ACC112 (cell line): Measurements from ENCODE around the gene RHBDD3.
A peak's percentile ranks its signal among the peaks of the same experiment; 100 is the strongest.

Experiments
- H2AFZ ChIP-seq: fragments of 200-600 bp; sonication (generic); one replicate; pipeline ENCODE4 v1.6.0; 2017; ENCODE audit warnings: antibody characterized with exemption, low read length; ENCODE audit not compliant: unreplicated experiment
- H3K27ac ChIP-seq: fragments of 200-600 bp; sonication (generic); 2 replicates; pipeline ENCODE4 v1.5.1; 2014; ENCODE audit warnings: low read depth, mild to moderate bottlenecking, antibody characterized with exemption, low read length, moderate library complexity
- H3K27me3 ChIP-seq: fragments of 200-600 bp; sonication (generic); 2 replicates; pipeline ENCODE4 v1.6.1; 2014; ENCODE audit warnings: mild to moderate bottlenecking, antibody characterized with exemption, low read length, moderate library complexity, mixed read lengths; ENCODE audit not compliant: insufficient read depth
- H3K36me3 ChIP-seq: fragments of 200-600 bp; sonication (generic); 2 replicates; pipeline ENCODE4 v1.6.1; 2016; ENCODE audit warnings: mild to moderate bottlenecking, antibody characterized with exemption, low read length, moderate library complexity, mixed read lengths; ENCODE audit not compliant: insufficient read depth
- H3K4me1 ChIP-seq: fragments of 200-600 bp; sonication (generic); one replicate; pipeline ENCODE4 v1.6.1; 2016; ENCODE audit warnings: low read length, mixed read lengths; ENCODE audit not compliant: insufficient read depth, unreplicated experiment, control insufficient read depth
- H3K4me3 ChIP-seq: fragments of 200-600 bp; sonication (generic); 2 replicates; pipeline ENCODE4 v1.5.1; 2014; ENCODE audit warnings: mild to moderate bottlenecking, low read depth, low read length
- H3K79me2 ChIP-seq: fragments of 200-600 bp; sonication (generic); one replicate; pipeline ENCODE4 v1.6.0; 2016; ENCODE audit warnings: low read length; ENCODE audit not compliant: control insufficient read depth, unreplicated experiment, insufficient read depth

Gene RHBDD3

DNA sequence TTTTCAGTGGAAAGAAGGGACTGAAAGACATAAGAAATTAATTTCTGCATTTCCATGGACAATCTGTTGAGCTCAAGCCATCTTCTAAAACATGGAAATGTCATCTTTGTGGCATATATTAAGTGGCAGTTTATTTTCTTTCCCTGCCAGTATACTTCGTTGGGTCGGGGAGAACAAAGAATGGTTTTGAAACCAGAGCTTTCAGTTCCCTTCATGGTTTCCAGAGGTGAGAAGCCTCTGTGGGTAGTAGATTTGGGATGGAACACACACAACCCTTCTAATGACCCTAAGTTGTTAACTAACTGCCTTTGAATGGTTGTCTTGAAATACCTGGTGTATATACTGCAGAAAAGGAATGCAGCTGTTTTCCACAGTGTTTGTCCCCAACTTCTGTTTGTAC is 21.1 kb upstream of the RHBDD3 start:
- Histone ChIP-seq H3K27ac (no peak overlapping the region), H3K36me3 (peaks cover 15% of the 10 kb centered on the region), H3K4me1 (no peaks in the 10 kb centered on the region), H3K4me3 (no peak overlapping the region), H2AFZ (no peak overlapping the region), H3K27me3 (no peaks in the 10 kb centered on the region), H3K79me2 (peaks cover 28% of the 10 kb centered on the region)

DNA sequence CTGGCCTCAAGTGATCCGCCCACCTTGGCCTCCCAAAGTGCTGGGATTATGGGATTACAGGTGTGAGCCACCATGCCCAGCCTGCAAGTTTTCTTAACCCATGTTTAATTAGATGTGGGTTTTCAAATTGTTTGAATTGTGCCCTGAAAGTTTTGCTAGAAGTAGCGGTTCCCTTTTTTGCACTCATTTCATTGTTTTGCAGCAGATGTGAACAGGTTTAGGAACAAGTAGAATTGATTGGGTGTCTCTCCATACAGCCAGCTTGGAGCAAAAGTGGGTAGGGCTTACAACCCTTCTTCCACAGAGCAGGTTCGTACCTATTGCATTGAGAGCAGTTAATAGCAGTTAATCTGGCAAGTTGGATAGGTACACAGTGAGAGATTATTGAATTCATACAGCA is 16.4 kb upstream of the RHBDD3 start:
- Histone ChIP-seq H2AFZ (no peak overlapping the region), H3K36me3 (peaks cover 2% of the 10 kb centered on the region; the same call in 1 of the 2 replicates), H3K79me2 (peaks cover 33% of the 10 kb centered on the region), H3K4me1 (no peaks in the 10 kb centered on the region), H3K4me3 (no peak overlapping the region), H3K27me3 (no peaks in the 10 kb centered on the region), H3K27ac (no peak overlapping the region)

DNA sequence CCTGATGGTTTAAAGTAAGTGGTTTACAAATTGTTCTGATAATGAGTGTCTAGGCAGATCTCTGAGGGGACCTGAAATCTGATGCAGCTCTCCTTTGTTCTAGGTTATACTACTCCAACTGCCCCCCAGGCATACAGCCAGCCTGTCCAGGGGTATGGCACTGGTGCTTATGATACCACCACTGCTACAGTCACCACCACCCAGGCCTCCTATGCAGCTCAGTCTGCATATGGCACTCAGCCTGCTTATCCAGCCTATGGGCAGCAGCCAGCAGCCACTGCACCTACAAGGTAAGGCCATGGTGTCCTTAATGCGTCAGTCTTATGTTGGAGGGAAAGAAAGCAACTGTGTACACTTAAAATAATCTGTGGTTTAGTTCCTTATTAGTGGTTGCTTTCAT is 10.1 kb upstream of the RHBDD3 start:
- Histone ChIP-seq H3K79me2 (peaks cover 68% of the 10 kb centered on the region), H3K4me1 (peaks cover 9% of the 10 kb centered on the region), H3K27me3 (no peaks in the 10 kb centered on the region), H3K4me3 (no peak overlapping the region), H3K27ac (no peak overlapping the region), H3K36me3 (peaks cover 25% of the 10 kb centered on the region), H2AFZ (no peak overlapping the region)

DNA sequence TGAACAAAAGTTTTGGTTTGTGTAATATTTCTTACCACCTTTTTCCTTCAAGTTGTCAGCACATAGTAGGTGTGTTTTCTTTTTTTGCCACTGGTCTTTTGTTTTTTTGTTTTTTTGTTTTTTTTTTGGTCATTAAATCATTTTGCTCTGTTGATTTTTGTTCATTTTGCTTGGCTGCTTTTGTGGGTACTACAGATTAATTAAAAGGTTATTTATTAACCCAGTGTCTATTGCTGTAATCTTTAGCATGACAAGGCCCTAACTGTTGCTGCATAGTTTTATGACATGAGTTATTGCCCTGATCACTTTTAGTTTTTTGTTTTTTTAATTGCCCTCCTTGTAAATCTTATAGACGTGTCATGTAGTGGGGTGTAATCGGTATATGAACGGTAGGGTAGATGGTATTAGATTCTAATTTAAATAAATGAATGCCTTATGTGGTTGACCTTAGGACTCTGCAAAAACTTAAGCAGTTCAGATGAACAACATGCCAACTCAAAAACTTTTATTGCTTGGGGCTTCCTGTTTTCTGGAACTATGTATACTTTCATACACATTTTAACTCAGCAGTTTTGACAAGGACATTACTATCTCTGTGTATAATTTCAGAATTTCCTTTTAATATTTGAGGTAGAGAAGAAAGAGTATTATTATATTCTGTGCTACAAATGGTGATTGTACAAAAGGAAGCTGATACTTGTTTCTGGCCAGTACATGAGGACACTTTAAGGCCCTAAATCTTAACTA is 8.2 kb upstream of the RHBDD3 start:
- Histone ChIP-seq H3K27me3 (no peaks in the 10 kb centered on the region), H3K79me2 (peaks cover 83% of the 10 kb centered on the region), H2AFZ (no peak overlapping the region), H3K36me3 (peaks cover 37% of the 10 kb centered on the region), H3K4me1 (peaks cover 23% of the 10 kb centered on the region), H3K4me3 (no peak overlapping the region), H3K27ac (no peak overlapping the region)

DNA sequence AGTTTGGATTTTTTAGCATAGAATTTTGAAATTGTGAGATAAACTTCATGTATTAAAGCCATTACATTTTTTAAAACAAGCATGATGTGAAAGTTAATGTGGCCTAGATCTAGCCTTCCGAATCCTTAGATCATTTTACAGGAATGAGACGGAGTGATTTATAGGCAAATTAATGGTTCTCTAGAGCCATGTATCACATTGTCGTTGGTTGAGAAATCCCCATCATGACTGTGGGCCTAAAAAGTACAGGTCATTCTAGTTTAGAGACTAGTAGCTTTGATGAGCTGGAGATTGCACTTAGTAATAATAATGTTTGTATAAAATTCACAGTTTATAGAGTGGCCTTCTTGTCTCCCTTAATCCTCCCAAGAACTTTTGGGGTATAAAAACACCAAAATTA is 7.4 kb upstream of the RHBDD3 start:
- Histone ChIP-seq H3K27me3 (no peaks in the 10 kb centered on the region), H3K79me2 (peaks cover 88% of the 10 kb centered on the region), H3K4me3 (no peak overlapping the region), H2AFZ (no peak overlapping the region), H3K4me1 (peaks cover 25% of the 10 kb centered on the region), H3K27ac (no peak overlapping the region), H3K36me3 (peaks cover 37% of the 10 kb centered on the region)

DNA sequence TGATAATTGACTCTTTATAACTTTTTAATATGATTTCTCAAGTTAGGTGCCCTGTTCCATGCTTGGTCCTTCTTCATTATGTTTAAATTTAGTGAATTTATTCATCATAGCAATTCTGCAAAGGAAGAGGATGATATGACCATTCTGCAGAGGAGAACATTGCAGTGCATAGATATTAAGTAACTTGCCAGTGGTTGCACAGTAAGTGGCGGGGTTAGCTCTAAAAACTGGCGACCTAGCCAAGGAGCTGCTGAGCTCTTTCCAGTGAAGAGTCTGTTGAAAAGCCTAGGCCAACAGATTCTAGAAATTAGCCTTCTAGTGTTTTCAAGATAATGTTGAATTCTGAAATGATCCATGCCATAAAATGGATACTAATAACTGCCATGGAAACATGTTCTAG is 4.8 kb upstream of the RHBDD3 start:
- no peak overlapping the region for H3K27ac ChIP-seq
- H3K36me3 ChIP-seq = peaks cover 34% of the 10 kb centered on the region
- H2AFZ ChIP-seq = no peak overlapping the region
- no peaks in the 10 kb centered on the region for H3K27me3 ChIP-seq
- H3K79me2 ChIP-seq = peaks cover 92% of the 10 kb centered on the region
- H3K4me1 ChIP-seq = peaks cover 25% of the 10 kb centered on the region
- no peak overlapping the region for H3K4me3 ChIP-seq

DNA sequence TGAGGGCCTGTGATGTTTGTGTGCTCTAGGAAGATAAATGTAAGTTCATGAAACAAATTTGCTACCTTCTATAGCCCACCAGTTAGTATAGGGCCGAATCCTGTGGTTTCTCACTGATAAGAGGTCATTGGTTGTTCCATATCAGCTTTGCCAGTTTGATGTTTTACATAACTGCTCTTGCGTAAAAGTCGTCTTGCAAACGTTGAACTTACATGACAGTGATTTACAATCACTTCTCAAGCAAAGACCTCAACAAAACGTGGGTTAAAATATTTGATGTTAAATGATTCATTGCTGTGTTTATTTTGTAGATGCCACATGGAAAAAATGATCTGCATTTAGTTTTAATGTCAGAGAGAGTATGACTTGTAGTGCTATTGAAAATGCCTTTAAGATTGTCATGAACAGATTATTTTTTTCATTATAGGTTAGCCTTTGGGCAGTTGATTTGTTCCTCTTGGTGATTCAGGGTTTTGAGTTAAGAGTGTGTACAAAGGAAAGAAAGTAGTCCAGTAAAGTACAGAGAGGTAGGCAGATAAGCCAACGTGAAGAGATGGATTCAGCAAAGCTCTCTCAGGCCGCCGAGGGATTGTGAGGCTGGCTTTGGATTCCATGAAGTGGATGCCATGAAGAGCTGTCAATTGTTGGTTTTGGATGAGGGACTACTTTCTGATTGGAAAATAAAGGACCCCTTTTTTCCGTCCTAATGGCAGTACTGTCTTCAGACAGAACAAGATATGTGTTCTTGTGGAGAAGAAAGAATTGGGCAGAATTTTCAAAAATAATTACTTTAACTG is 2.9 kb upstream of the RHBDD3 start:
- H2AFZ ChIP-seq = no peak overlapping the region
- H3K4me3 ChIP-seq = peak overlapping the region; percentile 88
- peaks cover 38% of the 10 kb centered on the region for H3K4me1 ChIP-seq
- H3K27ac ChIP-seq = peak overlapping the region; percentile 95
- peaks cover 88% of the 10 kb centered on the region for H3K79me2 ChIP-seq
- peaks cover 25% of the 10 kb centered on the region for H3K36me3 ChIP-seq
- no peaks in the 10 kb centered on the region for H3K27me3 ChIP-seq

DNA sequence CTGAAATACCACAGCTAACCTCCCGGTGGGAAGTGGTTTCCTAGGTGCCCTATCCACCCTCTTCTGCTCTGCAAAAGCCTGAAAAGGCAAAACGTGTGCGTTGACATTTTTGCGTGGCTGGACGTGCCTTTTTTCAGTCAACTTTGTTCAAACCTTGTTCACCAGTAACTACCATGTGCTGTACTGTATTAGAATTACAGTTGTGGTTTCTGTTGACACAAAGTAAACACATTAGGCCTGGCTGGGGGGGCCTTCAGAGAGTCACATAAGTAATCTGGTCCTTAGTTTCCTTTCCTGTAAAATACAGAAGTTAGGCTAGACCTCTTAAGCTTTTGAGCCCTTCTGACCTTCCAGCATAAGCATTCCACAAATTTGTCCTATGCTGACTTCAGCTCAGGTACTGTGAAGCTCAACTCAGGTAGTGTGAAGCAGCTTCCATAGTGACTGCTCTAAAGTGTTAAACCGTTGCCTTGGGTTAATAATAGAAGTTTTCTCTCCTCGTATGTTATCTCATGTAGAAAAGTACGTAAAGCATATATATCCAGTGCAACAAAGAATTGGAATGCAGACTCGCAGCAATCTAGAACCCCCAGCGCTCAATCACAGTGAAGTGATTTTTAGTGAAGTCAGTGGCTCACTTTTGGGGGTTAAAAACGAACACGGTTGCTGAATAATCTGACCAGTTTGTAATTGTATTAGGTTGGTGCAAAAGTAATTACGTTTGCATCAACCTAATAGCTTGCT is 2.1 kb upstream of the RHBDD3 start:
- H3K4me3 ChIP-seq = peak overlapping the region; percentile 88
- no peaks in the 10 kb centered on the region for H3K27me3 ChIP-seq
- peaks cover 22% of the 10 kb centered on the region for H3K36me3 ChIP-seq
- peak overlapping the region; percentile 95; the same call in 1 of the 2 replicates for H3K27ac ChIP-seq
- H3K79me2 ChIP-seq = peaks cover 81% of the 10 kb centered on the region
- peaks cover 38% of the 10 kb centered on the region for H3K4me1 ChIP-seq
- H2AFZ ChIP-seq = no peak overlapping the region

DNA sequence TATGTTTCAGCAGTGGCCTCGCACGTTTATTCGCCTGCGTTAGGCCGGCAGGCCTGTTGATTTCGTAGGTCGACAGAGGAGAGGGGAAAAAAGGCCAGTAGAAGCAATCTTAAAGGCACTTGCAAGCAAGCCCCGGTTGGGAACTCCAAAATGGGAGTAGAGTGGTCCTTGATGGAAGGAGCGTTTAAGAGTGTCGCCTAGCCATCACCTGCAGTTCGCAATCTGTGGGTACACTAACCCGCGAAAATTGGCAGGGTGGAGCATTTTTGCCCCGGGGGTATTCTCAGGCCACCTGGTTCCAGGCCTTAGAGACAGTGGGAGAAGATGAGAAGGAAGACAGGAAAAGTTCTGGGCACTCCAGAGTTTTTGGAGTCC is 1.4 kb upstream of the RHBDD3 start:
- peaks cover 36% of the 10 kb centered on the region for H3K4me1 ChIP-seq

DNA sequence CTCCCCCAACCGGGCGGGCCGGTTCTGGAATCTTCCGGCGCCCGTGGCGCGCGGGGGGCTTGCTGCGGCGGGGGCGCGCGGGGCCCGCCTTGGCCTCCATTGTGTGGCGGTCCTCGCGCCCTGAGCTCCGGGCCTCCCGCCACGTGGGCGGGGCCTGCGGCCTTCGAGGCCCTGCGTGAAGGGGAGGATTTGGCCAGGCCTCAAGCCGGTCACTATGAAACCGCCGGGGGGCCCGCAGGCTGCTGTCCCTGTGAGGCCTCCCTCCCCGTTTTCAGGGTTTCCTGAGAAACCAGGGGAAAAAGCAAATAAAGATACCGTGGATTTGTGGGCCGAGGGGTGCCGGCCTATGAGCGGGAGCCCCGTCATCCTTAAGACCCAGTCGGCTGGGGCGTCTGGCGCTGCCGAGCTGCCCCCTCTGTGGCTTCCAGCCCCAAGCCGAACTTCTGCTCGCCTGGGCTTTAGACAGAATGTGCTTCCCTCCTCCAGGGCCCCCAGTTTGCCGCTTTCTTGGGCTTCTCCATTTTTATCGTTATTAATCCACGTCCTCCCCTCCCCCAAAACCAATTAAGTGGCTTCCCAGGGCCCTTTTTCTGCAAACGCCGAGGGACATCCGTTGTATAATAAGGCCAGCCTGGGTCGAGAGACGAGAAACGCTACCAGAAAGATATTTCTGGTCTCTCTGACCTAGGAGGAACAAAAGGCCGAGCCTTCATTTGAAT is 889 bp upstream of the RHBDD3 start:
- peaks cover 17% of the 10 kb centered on the region for H3K36me3 ChIP-seq
- peak overlapping the region; percentile 95 for H3K27ac ChIP-seq
- peaks cover 70% of the 10 kb centered on the region for H3K79me2 ChIP-seq
- H2AFZ ChIP-seq = no peak overlapping the region
- H3K27me3 ChIP-seq = no peaks in the 10 kb centered on the region
- peaks cover 31% of the 10 kb centered on the region for H3K4me1 ChIP-seq
- peak overlapping the region; percentile 88 for H3K4me3 ChIP-seq

More for the DNA sequence above, 1.4 kb upstream of the RHBDD3 start:
- H3K27me3 ChIP-seq = no peaks in the 10 kb centered on the region
- peak overlapping the region; percentile 95 for H3K27ac ChIP-seq
- H3K36me3 ChIP-seq = peaks cover 22% of the 10 kb centered on the region
- H2AFZ ChIP-seq = no peak overlapping the region
- peaks cover 76% of the 10 kb centered on the region for H3K79me2 ChIP-seq
- peak overlapping the region; percentile 88 for H3K4me3 ChIP-seq
